ENCODE measurements around the gene DENND6B.

DENND6B gene

GRCh38 chr22:50305393-50305922 lies 21.4 kb downstream of the DENND6B start:
- DNase-seq (ENCODE audit: extremely low read depth in 1 of 2, low read depth in 1 of 2): no peak

GRCh38 chr22:50304528-50305392 lies 22.1 kb downstream of the DENND6B start:
- no peak for DNase-seq (ENCODE audit: extremely low read depth in 1 of 2, low read depth in 1 of 2)

GRCh38 chr22:50303848-50304527 lies 22.8 kb downstream of the DENND6B start:
- no peak for DNase-seq (ENCODE audit: extremely low read depth in 1 of 2, low read depth in 1 of 2)

GRCh38 chr22:50303515-50303847 lies 23.3 kb downstream of the DENND6B start:
- no peak for DNase-seq (ENCODE audit: extremely low read depth in 1 of 2, low read depth in 1 of 2)

- DNase-seq (ENCODE audit: extremely low read depth in 1 of 2, low read depth in 1 of 2): no peak
These were observed 24.2 kb downstream of the DENND6B start for GRCh38 chr22:50302564-50302963.

GRCh38 chr22:50302041-50302541 lies 24.7 kb downstream of the DENND6B start:
- no peak for DNase-seq (ENCODE audit: extremely low read depth in 1 of 2, low read depth in 1 of 2)

GRCh38 chr22:50301581-50301991 lies 25.2 kb downstream of the DENND6B start:
- DNase-seq (ENCODE audit: extremely low read depth in 1 of 2, low read depth in 1 of 2): no peak

- DNase-seq (ENCODE audit: extremely low read depth in 1 of 2, low read depth in 1 of 2): no peak
These were observed 26.1 kb downstream of the DENND6B start for GRCh38 chr22:50300620-50301257.

- no peak for DNase-seq (ENCODE audit: extremely low read depth in 1 of 2, low read depth in 1 of 2)
These were observed 26.8 kb downstream of the DENND6B start for GRCh38 chr22:50299785-50300619.

GRCh38 chr22:50298937-50299784 lies 27.7 kb downstream of the DENND6B start:
- DNase-seq (ENCODE audit: extremely low read depth in 1 of 2, low read depth in 1 of 2): no peak

GRCh38 chr22:50298266-50298637 lies 28.6 kb downstream of the DENND6B start:
- no peak for DNase-seq (ENCODE audit: extremely low read depth in 1 of 2, low read depth in 1 of 2)

GRCh38 chr22:50297510-50298265 lies 29.1 kb downstream of the DENND6B start:
- no peak for DNase-seq (ENCODE audit: extremely low read depth in 1 of 2, low read depth in 1 of 2)

- DNase-seq (ENCODE audit: extremely low read depth in 1 of 2, low read depth in 1 of 2): no peak
These were observed 29.9 kb downstream of the DENND6B start for GRCh38 chr22:50296658-50297490.

- no peak for DNase-seq (ENCODE audit: extremely low read depth in 1 of 2, low read depth in 1 of 2)
These were observed 32.5 kb downstream of the DENND6B start for GRCh38 chr22:50294319-50294656.

- DNase-seq (ENCODE audit: extremely low read depth in 1 of 2, low read depth in 1 of 2): no peak
These were observed 33.1 kb downstream of the DENND6B start for GRCh38 chr22:50293441-50294318.

GRCh38 chr22:50292643-50293440 lies 34.0 kb downstream of the DENND6B start:
- no peak for DNase-seq (ENCODE audit: extremely low read depth in 1 of 2, low read depth in 1 of 2)

All from activated CD8-positive, alpha-beta memory T cell treated with anti-CD3 and anti-CD28 coated beads for 1 hour (primary cell).